H1 (cell line): ENCODE results near the gene ENDOV. TPM values are rescaled to one million over a fixed set of nuclear protein-coding genes. Genes with fewer than 3 reads are reported as not detected.

Experiments
- CTCF ChIA-PET: fragments of 300-600 bp; sonication (Branson Sonifier 250); formaldehyde crosslinking; loops from one replicate; lab custom pipeline; 2021; ENCODE audit not compliant: partially characterized antibody; lab: Charles Lee
- POLR2A ChIA-PET: fragments of 300-600 bp; sonication (Branson Sonifier 250); formaldehyde crosslinking; loops from one replicate; lab custom pipeline; 2021; ENCODE audit warnings: inconsistent platforms; ENCODE audit not compliant: partially characterized antibody; lab: Charles Lee
- DNase-seq, 2 experiments: peaks; one replicate each; pipeline versions ENCODE4 v3.0.0 to v3.0.0-alpha.2; 2010 to 2022; ENCODE audit warnings: low spot score in 2 of 2, low read depth in 1 of 2, mixed read lengths in 1 of 2
- FAIRE-seq: peaks from 2 replicates; lab custom pipeline; 2011; peaks lifted over from hg19 to GRCh38; lab: Jason Lieb, UNC
- H2AFZ ChIP-seq: 2 replicates; pipeline ENCODE4 v1.8.1; 2012; ENCODE audit warnings: low read length, inconsistent platforms
- H2AK5ac ChIP-seq: 2 replicates; pipeline ENCODE4 v1.6.1; 2013; ENCODE audit warnings: low read depth, low read length
- H2BK120ac ChIP-seq: replicated peaks from 2 replicates; pipeline ENCODE3; 2013; ENCODE audit warnings: low read depth, low read length, inconsistent platforms
- H2BK12ac ChIP-seq: 2 replicates; pipeline ENCODE4 v1.6.1; 2013; ENCODE audit warnings: low read depth, low read length
- H2BK15ac ChIP-seq: 2 replicates; pipeline ENCODE4 v1.6.1; 2013; ENCODE audit warnings: low read length
- H2BK20ac ChIP-seq: 2 replicates; pipeline ENCODE4 v1.6.1; 2013; ENCODE audit warnings: low read length
- H2BK5ac ChIP-seq: 2 replicates; pipeline ENCODE4 v1.6.1; 2013; ENCODE audit warnings: low read depth, low read length
- H3K14ac ChIP-seq: 2 replicates; pipeline ENCODE4 v1.6.1; 2013; ENCODE audit warnings: inconsistent platforms; ENCODE audit not compliant: insufficient read length
- H3K18ac ChIP-seq: 2 replicates; pipeline ENCODE4 v1.6.1; 2013; ENCODE audit warnings: low read length; ENCODE audit errors: extremely low read depth
- H3K23ac ChIP-seq: 2 replicates; pipeline ENCODE4 v1.6.1; 2013; ENCODE audit warnings: inconsistent platforms; ENCODE audit not compliant: insufficient read length
- H3K23me2 ChIP-seq: 2 replicates; pipeline ENCODE4 v1.6.1; 2013; ENCODE audit warnings: low read depth, low read length
- H3K27ac ChIP-seq: 2 replicates; pipeline ENCODE4 v1.6.1; 2011; ENCODE audit warnings: low read depth, low read length, inconsistent platforms
- H3K27me3 ChIP-seq, 4 experiments: replicated peaks in 1 of 4; 1 replicate in 1 of 4; 2 replicates in 3 of 4; pipeline versions ENCODE4 v1.6.1 to v1.8.1; 2011 to 2013; ENCODE audit warnings: low read length in 3 of 4, mild to moderate bottlenecking in 3 of 4, inconsistent platforms in 2 of 4, mixed read lengths in 2 of 4, moderate library complexity in 1 of 4; ENCODE audit not compliant: control insufficient read depth in 3 of 4, insufficient read depth in 3 of 4; ENCODE audit errors: extremely low read depth in 1 of 4
- H3K36me3 ChIP-seq, 4 experiments: 2 replicates each; pipeline versions ENCODE4 v1.6.1 to v1.8.1; 2011 to 2013; ENCODE audit warnings: mild to moderate bottlenecking in 4 of 4, low read length in 3 of 4, moderate library complexity in 2 of 4, control low read depth in 1 of 4, inconsistent platforms in 1 of 4; ENCODE audit not compliant: insufficient read depth in 4 of 4, control insufficient read depth in 2 of 4
- H3K4ac ChIP-seq: replicated peaks from 2 replicates; pipeline ENCODE3; 2013; ENCODE audit warnings: low read length, low read depth, mixed read lengths, inconsistent platforms; ENCODE audit not compliant: insufficient read length
- H3K4me1 ChIP-seq, 4 experiments: replicated peaks in 1 of 4; 1 replicate in 1 of 4; 2 replicates in 3 of 4; pipeline versions ENCODE4 v1.6.1 to v1.8.1; 2011 to 2013; ENCODE audit warnings: low read length in 3 of 4, inconsistent platforms in 2 of 4, mixed read lengths in 1 of 4; ENCODE audit not compliant: insufficient read depth in 4 of 4, control insufficient read depth in 3 of 4
- H3K4me2 ChIP-seq, 2 experiments: 2 replicates each; pipeline versions ENCODE4 v1.6.1 to v1.8.1; 2011 to 2013; ENCODE audit warnings: low read depth in 2 of 2, low read length in 2 of 2, control low read depth in 1 of 2, inconsistent platforms in 1 of 2, mild to moderate bottlenecking in 1 of 2; ENCODE audit not compliant: insufficient read depth in 1 of 2
- H3K4me3 ChIP-seq, 4 experiments: fragments of 200-600, 300-600 bp in 1 of 4; sonication (generic), shearing (Covaris generic), sonication (Bioruptor Twin) in 1 of 4; 2 replicates each; pipeline versions ENCODE4 v1.5.1 to v1.8.1; 2011 to 2016; ENCODE audit warnings: low read length in 4 of 4, low read depth in 3 of 4, control low read depth in 2 of 4, inconsistent platforms in 2 of 4, mild to moderate bottlenecking in 2 of 4, mixed read lengths in 1 of 4, moderate library complexity in 1 of 4; ENCODE audit not compliant: insufficient read depth in 2 of 4; ENCODE audit errors: extremely low read depth in 1 of 4
- H3K56ac ChIP-seq: replicated peaks from 2 replicates; pipeline ENCODE3; 2013; ENCODE audit warnings: low read depth, mild to moderate bottlenecking, mixed read lengths, low read length, inconsistent platforms; ENCODE audit not compliant: insufficient read length
- H3K79me1 ChIP-seq: 2 replicates; pipeline ENCODE4 v1.6.1; 2013; ENCODE audit warnings: low read depth, low read length, control low read depth
- H3K79me2 ChIP-seq, 2 experiments: 2 replicates each; pipeline versions ENCODE4 v1.6.1 to v1.8.1; 2012 to 2013; ENCODE audit warnings: low read length in 2 of 2, mild to moderate bottlenecking in 2 of 2, inconsistent platforms in 1 of 2; ENCODE audit not compliant: insufficient read depth in 2 of 2, control insufficient read depth in 1 of 2
- H3K9ac ChIP-seq, 4 experiments: replicated peaks in 1 of 4; 1 replicate in 1 of 4; 2 replicates in 3 of 4; pipeline versions ENCODE4 v1.6.1 to v1.8.1; 2011 to 2013; ENCODE audit warnings: low read depth in 3 of 4, low read length in 3 of 4, control low read depth in 2 of 4, mild to moderate bottlenecking in 2 of 4, moderate library complexity in 2 of 4, inconsistent platforms in 1 of 4; ENCODE audit errors: extremely low read depth in 1 of 4
- H3K9me3 ChIP-seq, 2 experiments: 2 replicates each; pipeline versions ENCODE4 v1.6.1 to v1.8.1; 2012 to 2013; ENCODE audit warnings: mild to moderate bottlenecking in 2 of 2, moderate library complexity in 2 of 2, control low read depth in 1 of 2, inconsistent platforms in 1 of 2, low read depth in 1 of 2, low read length in 1 of 2, mixed read lengths in 1 of 2; ENCODE audit not compliant: insufficient read depth in 2 of 2
- H4K20me1 ChIP-seq, 2 experiments: replicated peaks in 1 of 2; 2 replicates each; pipeline versions ENCODE3 to v1.8.1; 2011 to 2013; ENCODE audit warnings: inconsistent platforms in 2 of 2, low read length in 2 of 2, mild to moderate bottlenecking in 1 of 2; ENCODE audit not compliant: insufficient read depth in 2 of 2, control insufficient read depth in 1 of 2
- H4K5ac ChIP-seq: 2 replicates; pipeline ENCODE4 v1.6.1; 2013; ENCODE audit warnings: low read length, low read depth, mixed read lengths, inconsistent platforms; ENCODE audit not compliant: insufficient read length
- H4K8ac ChIP-seq: 2 replicates; pipeline ENCODE4 v1.8.0; 2013; ENCODE audit warnings: mild to moderate bottlenecking, moderate library complexity, low read length, inconsistent platforms; ENCODE audit not compliant: insufficient read depth; ENCODE audit errors: extremely low read depth
- H4K91ac ChIP-seq: replicated peaks from 2 replicates; pipeline ENCODE3; 2013; ENCODE audit warnings: low read length, mixed read lengths, inconsistent platforms; ENCODE audit not compliant: insufficient read length
- CREB1 ChIP-seq: IDR thresholded peaks from 2 replicates; pipeline ENCODE4 v1.6.1; 2012; ENCODE audit warnings: inconsistent platforms
- CTBP2 ChIP-seq: IDR thresholded peaks from 2 replicates; pipeline ENCODE4 v1.7.0; 2011; ENCODE audit warnings: borderline replicate concordance, mild to moderate bottlenecking, moderate library complexity, mixed read lengths, low read length; ENCODE audit not compliant: insufficient read depth, insufficient read length
- CTCF ChIP-seq, 3 experiments: IDR thresholded peaks; 1 replicate in 2 of 3; 2 replicates in 1 of 3; pipeline versions ENCODE4 v1.5.1 to v1.6.1; 2011; ENCODE audit warnings: low read length in 3 of 3, mild to moderate bottlenecking in 3 of 3, inconsistent platforms in 2 of 3, low read depth in 1 of 3, moderate library complexity in 1 of 3; ENCODE audit not compliant: insufficient read depth in 1 of 3; ENCODE audit errors: control extremely low read depth in 1 of 3
- EP300 ChIP-seq, 2 experiments: IDR thresholded peaks; 1 replicate in 1 of 2; 2 replicates in 1 of 2; pipeline ENCODE4 v1.6.1; 2011 to 2012; ENCODE audit warnings: low read depth in 2 of 2, low read length in 2 of 2, mild to moderate bottlenecking in 2 of 2, borderline replicate concordance in 1 of 2, inconsistent platforms in 1 of 2, moderate library complexity in 1 of 2
- FOSL1 ChIP-seq: IDR thresholded peaks from 2 replicates; pipeline ENCODE4 v1.6.1; 2011; ENCODE audit warnings: mild to moderate bottlenecking, low read depth, low read length, moderate library complexity; ENCODE audit not compliant: insufficient read depth
- JUN ChIP-seq: IDR thresholded peaks from 2 replicates; pipeline ENCODE4 v1.6.1; 2011; ENCODE audit warnings: low read depth, mild to moderate bottlenecking, improper control_type of control experiment, low read length
- RNF2 ChIP-seq: fragments of 200-900, 300-1000 bp; sonication (generic); IDR thresholded peaks from 2 replicates; pipeline ENCODE4 v1.7.1; 2016; ENCODE audit warnings: borderline replicate concordance, low read depth, mild to moderate bottlenecking, antibody characterized with exemption, low read length; ENCODE audit not compliant: poor library complexity, severe bottlenecking; ENCODE audit errors: missing control alignments
- SP1 ChIP-seq: IDR thresholded peaks from 2 replicates; pipeline ENCODE4 v1.6.1; 2011; ENCODE audit warnings: low read depth, low read length
- USF2 ChIP-seq: IDR thresholded peaks from 2 replicates; pipeline ENCODE4 v1.6.1; 2011; ENCODE audit warnings: low read length, improper control_type of control experiment
- YY1 ChIP-seq: IDR thresholded peaks from 2 replicates; pipeline ENCODE4 v1.6.1; 2011; ENCODE audit warnings: low read depth, mild to moderate bottlenecking, low read length
- WGBS, 2 experiments: shearing (Covaris generic) in 1 of 2; methylation state at CpG; one replicate each; pipeline versions ENCODE4 v1.1.6 to v1.1.7; 2013 to 2015; ENCODE audit warnings: low lambda C conversion rate in 2 of 2, mixed read lengths in 2 of 2, inconsistent platforms in 1 of 2, low coverage in 1 of 2, missing lambda C conversion rate in 1 of 2; ENCODE audit not compliant: insufficient replicate concordance in 2 of 2, insufficient coverage in 1 of 2, insufficient read length in 1 of 2; ENCODE audit errors: extremely low coverage in 1 of 2, missing lambda C conversion rate in 1 of 2; 5-methylcytosine and 5-hydroxymethylcytosine counted together
- polyA plus RNA-seq, 7 experiments: library from polyadenylated mRNA; depleted of rRNA in 3 of 7; stranded (reverse) in 5 of 7; unstranded in 2 of 7; fragments of >200 nt in 5 of 7; fragments of 200-250 nt in 2 of 7; gene quantifications; 1 replicate in 5 of 7; 2 replicates in 1 of 7; 4 replicates in 1 of 7; pipeline versions ENCODE4 v1.2.1 to v1.2.3, GENCODE V29; 2011 to 2013; ENCODE audit warnings: missing spikeins in 2 of 7, mixed read lengths in 2 of 7
- total RNA-seq: library from RNA; stranded (reverse); fragmentation: NEBNext Ultra II Directional; extraction: Animal tissue kit (Norgen Biotek cat#: 25700); gene quantifications from 2 replicates; pipeline ENCODE4 v1.2.1, GENCODE V29; 2021

ENDOV gene
- total and polyA plus RNA-seq, 2 of the 8 experiments (the other 6 are each of a cell fraction or from before 2014, with no cell fraction given), result 10.6 to 13.3 TPM

GRCh38 chr17:80482058-80482318, 67.0 kb downstream of the ENDOV start:
- Histone ChIP-seq H3K4me1 (peaks cover 0 to 24% (median 8%) of the 10 kb centered on the region in 4 experiments; a peak in 5 of 7 replicates), H3K14ac (no peak overlapping the region), H2BK12ac (0 out of 2 replicates have a peak overlapping the region, but pooled peaks have one; percentile 43), H3K23me2 (peaks cover 9% of the 10 kb centered on the region), H3K4me3 (no peak overlapping the region), H4K91ac (no peak overlapping the region), H3K27me3 (peaks cover 41 to 62% (median 56%) of the 10 kb centered on the region in 4 experiments), H2BK15ac (no peak overlapping the region), H3K9ac (no peak overlapping the region), H3K79me2 (no peaks in the 10 kb centered on the region), H2BK20ac (no peak overlapping the region), H3K27ac (no peak overlapping the region), H2AFZ (no peak overlapping the region), H3K23ac (no peak overlapping the region), H4K5ac (no peak overlapping the region), H3K4ac (no peak overlapping the region), H3K56ac (no peak overlapping the region), H2AK5ac (no peak overlapping the region), H4K8ac (peak overlapping the region; percentile 36), H3K9me3 (no peaks in the 10 kb centered on the region), H3K4me2 (no peak overlapping the region), H2BK5ac (no peak overlapping the region; the same call in 1 of the 2 replicates), H3K18ac (no peak overlapping the region), H4K20me1 (peaks cover 0 to 5% of the 10 kb centered on the region in 2 experiments), H3K79me1 (no peaks in the 10 kb centered on the region), H3K36me3 (no peaks in the 10 kb centered on the region; a peak in 1 of 8 replicates), H2BK120ac (no peak overlapping the region)
- POLR2A ChIA-PET, result interaction anchor here (0.5 to 1.7 kb wide), 2 partner anchors 24 to 333 kb away, joined by 3 to 4 read pairs; no protein-coding TSS in a partner anchor
- FAIRE-seq (no peak), DNase-seq (no peak)
- 74% methylated on average over 3 of the region's 4 CpGs; no CpG with 5 or more reads in 1 of the 2 experiments for WGBS, 2 experiments
- CTCF ChIA-PET, result interaction anchor here (0.6 to 1.8 kb wide), 4 partner anchors 59 to 495 kb away, joined by 3 to 4 read pairs (median 4); no protein-coding TSS in a partner anchor
- no peak for TF ChIP-seq USF2
- no peak for TF ChIP-seq FOSL1
- TF ChIP-seq CTBP2, result no peak
- no peak for TF ChIP-seq JUN
- TF ChIP-seq EP300 (IDR thresholded peaks at IDR 0.05; ENCODE audit: borderline replicate concordance in 1 of 2, low read depth in 2 of 2, low read length in 2 of 2), result no peak
- no peak for TF ChIP-seq CTCF (IDR thresholded peaks at IDR 0.05; ENCODE audit: control extremely low read depth in 1 of 3, insufficient read depth in 1 of 3, low read depth in 1 of 3, low read length in 3 of 3)
- TF ChIP-seq CREB1, result no peak
- TF ChIP-seq RNF2, result no peak
- TF ChIP-seq SP1, result no peak
- TF ChIP-seq YY1, result no peak
